Left lung (tissue), 10 donors: ENCODE data around the gene CDS2. TPM values are rescaled to one million over a fixed set of nuclear protein-coding genes. Genes with fewer than 3 reads are reported as not detected.

Experiments used
- ATAC-seq: fragments of 200-7000 bp; cut with Tn5 transposase; one replicate; pipeline ENCODE4 v1.9.1; 2020; ENCODE audit warnings: moderate library complexity
- DNase-seq, 4 donors: peaks; one replicate each; pipeline ENCODE4 v3.0.0-alpha.2; 2013 to 2020
- H3K27ac ChIP-seq, 2 donors: fragments of 200-600 bp; sonication (generic) in 1 of 2; one replicate each; pipeline versions ENCODE4 v1.5.0 to v1.8.0; 2020 to 2021
- H3K27me3 ChIP-seq, 2 donors: fragments of 200-600 bp; sonication (generic) in 1 of 2; one replicate each; pipeline versions ENCODE4 v1.5.0 to v1.8.0; 2020 to 2021
- H3K36me3 ChIP-seq, 2 donors: fragments of 200-600 bp; sonication (generic) in 1 of 2; one replicate each; pipeline versions ENCODE4 v1.5.0 to v1.8.0; 2020 to 2021
- H3K4me1 ChIP-seq, 2 donors: fragments of 200-600 bp; one replicate each; pipeline ENCODE4 v1.8.0; 2021
- H3K4me3 ChIP-seq, 2 donors: fragments of 200-600 bp; sonication (generic) in 1 of 2; one replicate each; pipeline versions ENCODE4 v1.5.0 to v1.8.0; 2020 to 2021; ENCODE audit warnings: mild to moderate bottlenecking in 1 of 2
- H3K9me3 ChIP-seq, 2 donors: fragments of 200-600 bp; sonication (generic) in 1 of 2; one replicate each; pipeline versions ENCODE4 v1.5.0 to v1.8.0; 2020 to 2021
- CTCF ChIP-seq, 2 donors: fragments of 200-600 bp; sonication (generic) in 1 of 2; IDR thresholded peaks; one replicate each; pipeline versions ENCODE4 v1.5.0 to v1.8.0; 2021; ENCODE audit warnings: antibody characterized with exemption in 2 of 2
- intact Hi-C, 2 donors: fragments of 100-400 bp; cut with DNase I; formaldehyde crosslinking; loops; one replicate each; pipeline versions ENCODE4 v1.11.2 to v1.14.2; 2022
- polyA plus RNA-seq, 6 donors: library from polyadenylated mRNA; unstranded; fragments of 120-200 nt; gene quantifications; one replicate each; pipeline ENCODE4 v1.2.1, GENCODE V29; 2013; ENCODE audit not compliant: insufficient read length in 6 of 6
- total RNA-seq, 2 donors: library from RNA; stranded (reverse); fragmentation: NEBNext Ultra II Directional; extraction: Animal tissue kit (Norgen Biotek cat#: 25700); gene quantifications; one replicate each; pipeline ENCODE4 v1.2.1, GENCODE V29; 2021
- donor health status: DM: no; HTN: yes; CAD: no.
- donor health status: DM: no; HTN: no; CAD: no.

CDS2 gene
- total and polyA plus RNA-seq, 8 donors: 26.7 to 61.0 (median 30.4) TPM

- Histone ChIP-seq H3K36me3 (no peaks in the 10 kb centered on the region), H3K9me3 (no peaks in the 10 kb centered on the region), H3K27me3 (no peaks in the 10 kb centered on the region), H3K4me3 (no peak overlapping the region), H3K4me1 (peaks cover 0 to 75% of the 10 kb centered on the region in 2 donors), H3K27ac (no peak overlapping the region)
- no peak for DNase-seq
- no peak for TF ChIP-seq CTCF (IDR thresholded peaks at IDR 0.05)
- no peak for ATAC-seq
- intact Hi-C loops: no loop called here
These were observed 23.6 kb downstream of the CDS2 start for GRCh38 chr20:5150226-5151076.

- DNase-seq (no peak), ATAC-seq (no peak)
- H3K4me3 ChIP-seq: no peak overlapping the region
- H3K4me1 ChIP-seq: peaks cover 0 to 64% of the 10 kb centered on the region in 2 donors
- no peaks in the 10 kb centered on the region for H3K27me3 ChIP-seq
- no peaks in the 10 kb centered on the region for H3K9me3 ChIP-seq
- TF ChIP-seq CTCF (IDR thresholded peaks at IDR 0.05): no peak
- intact Hi-C loops: no loop called here
- H3K36me3 ChIP-seq: no peaks in the 10 kb centered on the region
- no peak overlapping the region for H3K27ac ChIP-seq
These were observed 26.3 kb downstream of the CDS2 start for GRCh38 chr20:5153152-5153467.

- H3K9me3 ChIP-seq: no peaks in the 10 kb centered on the region
- peaks cover 0 to 57% of the 10 kb centered on the region in 2 donors for H3K4me1 ChIP-seq
- no peak for DNase-seq
These were observed 27.1 kb downstream of the CDS2 start for GRCh38 chr20:5153612-5154542.

GRCh38 chr20:5154543-5154925 lies 27.7 kb downstream of the CDS2 start:
- Histone ChIP-seq H3K9me3 (no peaks in the 10 kb centered on the region), H3K27me3 (no peaks in the 10 kb centered on the region), H3K27ac (no peak overlapping the region), H3K36me3 (no peaks in the 10 kb centered on the region), H3K4me3 (no peak overlapping the region), H3K4me1 (peaks cover 0 to 54% of the 10 kb centered on the region in 2 donors)
- DNase-seq (no peak), ATAC-seq (no peak)
- intact Hi-C loops: no loop called here
- no peak for TF ChIP-seq CTCF (IDR thresholded peaks at IDR 0.05)

More at GRCh38 chr20:5153612-5154542, 27.1 kb downstream of the CDS2 start:
- H3K4me3 ChIP-seq: no peak overlapping the region
- H3K36me3 ChIP-seq: no peaks in the 10 kb centered on the region
- no peak overlapping the region for H3K27ac ChIP-seq
- no peak for ATAC-seq
- intact Hi-C loops: no loop called here
- TF ChIP-seq CTCF (IDR thresholded peaks at IDR 0.05): no peak
- no peaks in the 10 kb centered on the region for H3K27me3 ChIP-seq

- H3K36me3 ChIP-seq: no peaks in the 10 kb centered on the region
- H3K27me3 ChIP-seq: no peaks in the 10 kb centered on the region
- H3K27ac ChIP-seq: no peak overlapping the region
- ATAC-seq (no peak), DNase-seq (no peak)
- no peaks in the 10 kb centered on the region for H3K9me3 ChIP-seq
- H3K4me3 ChIP-seq: no peak overlapping the region
- no peak for TF ChIP-seq CTCF (IDR thresholded peaks at IDR 0.05)
- H3K4me1 ChIP-seq: peaks cover 0 to 50% of the 10 kb centered on the region in 2 donors
- intact Hi-C loops: no loop called here
These were observed 28.6 kb downstream of the CDS2 start for GRCh38 chr20:5155404-5155803.
